Activated naive CD8-positive, alpha-beta T cell treated with anti-CD3 and anti-CD28 coated beads, Interleukin-2, amount 10 ng/mL, durations not matched to agents 7 days and 5 days (primary cell): ENCODE measurements around the gene LHFPL3. TPM values are rescaled to one million over a fixed set of nuclear protein-coding genes. Genes with fewer than 3 reads are reported as not detected.
"Not testable (repeated sequence)": the region's sequence is repeated elsewhere in the genome, so short reads cannot be mapped to it uniquely, and the experiment has no call there.

ENCODE experiments used
- ATAC-seq: fragments of 150-1000 bp; cut with Tn5 transposase; one replicate; pipeline ENCODE4 v1.10.0; 2021; ENCODE audit warnings: low read depth, moderate library complexity
- POLR2A ChIA-PET: fragments of 350-600 bp; sonication (Branson Sonifier 250); formaldehyde crosslinking; loops from one replicate; lab custom pipeline; 2021; ENCODE audit warnings: antibody characterized with exemption; lab: Charles Lee
- DNase-seq: peaks from one replicate; pipeline ENCODE4 v3.0.0; 2021
- H3K27ac Mint-ChIP-seq: one replicate; pipeline ENCODE4 v1.8.0; 2022; ENCODE audit warnings: mild to moderate bottlenecking, mixed read lengths
- H3K27me3 Mint-ChIP-seq: one replicate; pipeline ENCODE4 v1.8.0; 2022; ENCODE audit warnings: mild to moderate bottlenecking, moderate library complexity, mixed read lengths
- H3K36me3 Mint-ChIP-seq: one replicate; pipeline ENCODE4 v1.8.0; 2021; ENCODE audit warnings: mild to moderate bottlenecking, mixed read lengths
- H3K4me1 Mint-ChIP-seq: one replicate; pipeline ENCODE4 v1.8.0; 2021; ENCODE audit warnings: mixed read lengths
- H3K4me3 Mint-ChIP-seq: one replicate; pipeline ENCODE4 v1.8.0; 2022; ENCODE audit warnings: mild to moderate bottlenecking, moderate library complexity, mixed read lengths
- H3K9me3 Mint-ChIP-seq: one replicate; pipeline ENCODE4 v1.8.0; 2021; ENCODE audit warnings: mixed read lengths
- total RNA-seq, 2 experiments: library from RNA; stranded (reverse); gene quantifications; one replicate each; pipeline ENCODE4 v1.2.3, GENCODE V29; 2021

LHFPL3 gene
- total RNA-seq, 2 experiments from 2014 or later, result not detected

DNA sequence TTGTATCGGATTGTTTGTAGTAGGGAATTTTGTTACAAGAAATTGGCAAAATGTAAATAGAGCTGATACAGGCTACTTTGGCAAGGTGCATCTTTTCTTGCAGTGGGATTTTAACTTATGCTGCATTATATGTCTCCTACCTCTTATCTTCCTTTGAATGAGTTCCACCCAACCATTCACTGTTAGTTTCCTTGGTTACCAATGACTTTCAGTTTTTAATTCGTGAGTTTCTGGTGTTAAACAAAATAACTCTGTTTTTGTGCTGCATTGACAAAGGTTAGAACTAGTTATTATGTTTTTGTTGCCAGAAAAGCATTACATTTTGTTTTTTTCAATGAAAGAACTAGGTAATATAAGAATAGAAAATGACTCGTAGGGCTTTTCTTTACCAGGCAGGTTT lies 327.2 kb downstream of the LHFPL3 start:
- H3K36me3 Mint-ChIP-seq, result no peaks in the 10 kb centered on the region
- POLR2A ChIA-PET, result no interaction called here
- ATAC-seq, result no peak

DNA sequence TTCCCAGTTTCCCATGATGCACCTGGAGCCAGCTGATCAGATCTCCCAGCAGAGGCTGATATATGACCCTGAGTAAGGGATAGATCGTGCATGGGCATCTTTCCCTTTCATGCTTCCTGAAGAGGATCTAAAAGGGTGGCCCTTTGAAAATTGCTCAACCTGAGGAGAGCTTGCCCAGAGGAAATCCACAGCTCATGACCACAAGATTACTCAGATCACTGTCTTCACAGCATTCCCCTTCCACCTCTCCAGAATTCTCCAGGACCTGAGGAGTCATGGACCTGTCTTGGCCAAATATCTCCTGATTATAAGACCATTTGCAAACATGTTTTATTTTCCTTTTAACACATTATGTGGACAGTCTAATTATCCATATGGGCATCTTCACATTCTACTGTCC lies 328.1 kb downstream of the LHFPL3 start:
- no peak overlapping the region for H3K4me3 Mint-ChIP-seq
- peaks cover 2% of the 10 kb centered on the region for H3K27me3 Mint-ChIP-seq
- no peak overlapping the region for H3K27ac Mint-ChIP-seq
- H3K36me3 Mint-ChIP-seq, result no peaks in the 10 kb centered on the region
- H3K9me3 Mint-ChIP-seq, result no peaks in the 10 kb centered on the region
- DNase-seq (no peak), ATAC-seq (no peak)
- POLR2A ChIA-PET, result no interaction called here
- no peaks in the 10 kb centered on the region for H3K4me1 Mint-ChIP-seq

More for the DNA sequence above, 327.2 kb downstream of the LHFPL3 start:
- no peak for DNase-seq
- Mint-ChIP-seq H3K27me3 (peaks cover 2% of the 10 kb centered on the region), H3K27ac (no peak overlapping the region), H3K9me3 (no peaks in the 10 kb centered on the region), H3K4me3 (no peak overlapping the region), H3K4me1 (no peaks in the 10 kb centered on the region)

DNA sequence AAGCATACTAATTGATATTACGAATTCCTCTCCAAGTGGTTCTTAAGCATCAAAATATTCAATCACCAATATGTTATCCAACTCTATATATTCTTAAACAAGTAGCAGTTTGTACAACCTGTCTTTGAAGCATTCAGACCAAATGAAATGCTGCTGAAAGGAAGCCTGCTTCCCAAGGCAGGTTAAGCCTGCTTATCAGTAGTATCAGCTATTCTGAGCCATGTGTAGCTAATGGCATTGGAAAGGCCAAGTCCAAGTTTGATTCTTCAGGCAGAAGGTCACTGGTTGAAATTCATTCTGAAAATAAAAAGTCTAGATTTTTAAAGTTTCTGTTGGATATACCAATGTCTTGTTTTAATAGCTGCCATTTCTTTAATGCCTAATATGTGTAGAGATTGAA lies 328.7 kb downstream of the LHFPL3 start:
- Mint-ChIP-seq H3K9me3 (no peaks in the 10 kb centered on the region), H3K4me1 (no peaks in the 10 kb centered on the region), H3K27ac (no peak overlapping the region), H3K27me3 (peaks cover 2% of the 10 kb centered on the region), H3K36me3 (no peaks in the 10 kb centered on the region), H3K4me3 (no peak overlapping the region)
- POLR2A ChIA-PET, result no interaction called here
- no peak for DNase-seq
- ATAC-seq, result no peak

DNA sequence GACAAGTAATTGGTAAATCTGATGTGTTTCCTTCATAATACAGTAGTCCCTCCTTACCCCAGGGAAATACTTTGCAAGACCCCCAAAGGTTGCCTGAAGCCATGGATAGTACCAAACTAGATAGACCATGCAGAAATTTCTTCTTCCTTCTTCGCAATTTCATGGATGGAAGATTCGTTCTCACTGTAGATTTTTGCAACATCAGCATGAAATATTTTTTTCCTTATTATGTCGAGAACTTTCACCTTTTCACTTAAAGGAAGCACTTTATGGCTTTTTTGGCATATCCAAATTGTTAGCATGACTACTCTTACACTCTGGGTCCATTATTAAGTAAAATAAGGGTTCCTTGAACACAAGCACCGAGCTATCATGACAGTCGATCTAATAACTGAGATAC lies 333.2 kb downstream of the LHFPL3 start:
- Mint-ChIP-seq H3K4me3 (no peak overlapping the region), H3K9me3 (no peaks in the 10 kb centered on the region), H3K27ac (no peak overlapping the region), H3K27me3 (peaks cover 2% of the 10 kb centered on the region), H3K36me3 (no peaks in the 10 kb centered on the region), H3K4me1 (no peaks in the 10 kb centered on the region)
- POLR2A ChIA-PET, result no interaction called here
- ATAC-seq (no peak), DNase-seq (no peak)

DNA sequence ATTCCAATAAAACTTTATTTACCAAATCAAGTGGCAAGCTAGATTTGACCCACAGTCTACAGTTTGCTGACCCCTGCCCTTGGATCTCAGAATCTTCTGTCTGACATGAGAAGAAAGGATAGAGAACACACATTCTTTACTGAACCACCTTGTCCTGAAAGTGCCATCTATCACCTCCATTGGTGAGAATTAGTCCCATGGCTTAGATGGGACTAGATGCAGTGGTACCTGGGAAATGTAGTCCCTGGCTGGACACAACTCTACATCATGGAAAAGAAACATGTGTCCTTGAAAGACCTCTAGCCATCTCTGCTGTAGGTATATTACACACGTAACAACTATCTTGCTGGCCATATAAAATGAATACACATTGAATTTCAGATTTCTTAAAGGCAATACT lies 336.2 kb downstream of the LHFPL3 start:
- ATAC-seq (no peak), DNase-seq (no peak)
- H3K4me3 Mint-ChIP-seq, result no peak overlapping the region
- H3K27me3 Mint-ChIP-seq, result no peaks in the 10 kb centered on the region
- no peaks in the 10 kb centered on the region for H3K36me3 Mint-ChIP-seq
- H3K4me1 Mint-ChIP-seq, result no peaks in the 10 kb centered on the region
- POLR2A ChIA-PET, result no interaction called here
- no peak overlapping the region for H3K27ac Mint-ChIP-seq
- no peaks in the 10 kb centered on the region for H3K9me3 Mint-ChIP-seq

DNA sequence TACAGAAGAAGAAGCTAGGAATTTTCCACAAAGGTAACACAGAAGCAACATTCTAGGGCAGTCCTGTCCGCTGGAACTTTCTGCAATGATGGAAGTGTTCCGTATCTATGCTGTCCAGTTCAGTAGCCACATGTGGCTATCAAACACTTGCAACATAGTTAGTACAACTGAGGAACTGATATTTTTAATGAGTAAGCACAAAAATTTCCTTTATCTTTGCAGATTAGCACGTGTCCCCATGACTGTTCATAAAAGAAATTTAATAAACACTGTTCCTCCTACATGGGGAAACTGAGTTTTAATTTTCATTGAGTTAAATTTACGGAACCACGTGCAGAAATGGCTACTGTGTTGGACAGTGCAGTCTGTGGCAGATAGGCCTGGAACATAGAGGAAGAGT lies 349.2 kb downstream of the LHFPL3 start:
- no peak overlapping the region for H3K27ac Mint-ChIP-seq
- no peaks in the 10 kb centered on the region for H3K4me1 Mint-ChIP-seq
- ATAC-seq (no peak), DNase-seq (no peak)
- POLR2A ChIA-PET, result no interaction called here
- H3K4me3 Mint-ChIP-seq, result no peak overlapping the region
- peaks cover 2% of the 10 kb centered on the region for H3K27me3 Mint-ChIP-seq
- no peaks in the 10 kb centered on the region for H3K36me3 Mint-ChIP-seq
- no peaks in the 10 kb centered on the region for H3K9me3 Mint-ChIP-seq

DNA sequence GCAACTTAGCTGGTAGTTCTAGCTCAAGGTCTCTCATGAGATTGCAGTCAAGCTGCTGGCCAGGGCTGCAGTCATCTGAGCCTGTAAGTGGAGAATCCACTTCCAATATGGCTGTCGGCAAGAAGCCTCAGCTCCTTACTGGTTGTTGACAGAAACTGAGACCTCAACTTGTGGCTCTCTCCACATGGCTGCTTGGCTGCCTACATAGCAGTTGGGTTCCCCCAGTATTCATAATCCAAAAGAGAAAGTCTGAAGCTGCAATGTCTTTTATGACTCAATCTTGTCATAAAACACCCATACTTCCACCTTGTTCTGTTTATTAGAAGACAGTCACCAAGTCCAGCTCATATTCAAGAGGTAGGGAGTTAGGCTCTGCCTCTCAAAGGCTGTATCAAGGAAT lies 350.7 kb downstream of the LHFPL3 start:
- H3K9me3 Mint-ChIP-seq, result no peaks in the 10 kb centered on the region
- H3K4me3 Mint-ChIP-seq, result no peak overlapping the region
- H3K27ac Mint-ChIP-seq, result no peak overlapping the region
- H3K27me3 Mint-ChIP-seq, result peaks cover 2% of the 10 kb centered on the region
- no peak for DNase-seq
- ATAC-seq, result no peak
- no peaks in the 10 kb centered on the region for H3K36me3 Mint-ChIP-seq
- POLR2A ChIA-PET, result no interaction called here
- no peaks in the 10 kb centered on the region for H3K4me1 Mint-ChIP-seq

DNA sequence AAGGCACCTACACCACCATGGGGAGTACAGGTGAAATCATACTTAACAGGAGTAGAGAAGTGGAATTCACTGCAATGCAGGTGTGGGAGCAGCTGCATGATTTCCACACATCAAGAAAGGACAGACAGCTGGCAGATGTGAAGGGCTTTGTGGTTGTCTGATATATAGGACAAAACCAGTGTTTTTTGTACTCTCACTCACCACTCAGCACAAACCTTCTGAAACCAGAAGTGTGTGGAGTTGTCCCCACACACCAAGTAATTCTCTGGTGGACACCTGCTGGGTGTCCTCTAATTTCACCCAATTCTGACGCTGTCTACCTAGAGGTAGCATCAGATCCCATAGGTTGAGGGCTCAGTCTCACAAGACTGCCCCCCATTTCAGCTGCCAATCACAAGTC lies 357.9 kb downstream of the LHFPL3 start:
- Mint-ChIP-seq H3K4me1 (no peaks in the 10 kb centered on the region), H3K9me3 (no peaks in the 10 kb centered on the region), H3K36me3 (no peaks in the 10 kb centered on the region), H3K27me3 (no peaks in the 10 kb centered on the region), H3K27ac (no peak overlapping the region), H3K4me3 (no peak overlapping the region)
- ATAC-seq, result no peak
- DNase-seq, result no peak
- POLR2A ChIA-PET, result no interaction called here

DNA sequence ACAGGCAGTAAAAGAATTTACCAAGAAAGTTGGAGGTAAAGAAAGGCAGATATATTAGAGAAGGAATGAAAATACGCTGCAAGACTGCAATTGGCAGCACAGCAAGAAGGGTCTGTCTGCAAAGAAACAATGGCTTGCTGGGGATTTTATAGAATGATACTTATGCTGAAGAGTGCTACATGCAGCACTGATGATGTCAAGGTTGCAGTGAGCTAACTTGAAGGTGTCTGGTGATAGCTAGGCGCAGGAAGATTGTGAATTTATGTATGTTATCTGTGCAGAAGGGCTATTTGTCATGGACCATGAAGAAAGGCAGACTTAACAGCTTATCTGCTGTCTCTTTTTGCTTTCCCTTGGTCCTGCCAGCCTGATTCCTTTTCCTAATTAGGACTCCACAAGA lies 366.3 kb downstream of the LHFPL3 start:
- no peak for ATAC-seq

DNA sequence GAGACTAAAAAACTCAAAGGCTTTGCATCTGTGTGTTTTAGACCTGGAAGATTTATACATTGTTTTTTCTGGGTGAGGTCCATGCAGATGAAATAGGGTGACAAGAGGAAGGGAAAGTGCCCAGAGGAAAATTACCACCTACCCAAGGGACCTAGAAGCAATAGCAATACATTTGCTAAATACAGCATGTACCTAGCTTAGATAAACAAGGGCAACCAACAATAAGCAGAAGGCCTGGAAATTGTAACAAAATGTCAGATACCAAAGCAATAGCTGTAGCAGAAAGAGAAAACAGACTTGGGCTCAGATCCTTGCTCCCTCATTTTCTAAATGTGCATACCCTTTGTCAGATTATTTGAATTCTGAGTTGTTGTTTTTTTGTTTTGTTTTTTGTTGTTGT lies 367.2 kb downstream of the LHFPL3 start:
- H3K27me3 Mint-ChIP-seq, result no peaks in the 10 kb centered on the region
- no peaks in the 10 kb centered on the region for H3K9me3 Mint-ChIP-seq
- no peaks in the 10 kb centered on the region for H3K36me3 Mint-ChIP-seq
- POLR2A ChIA-PET, result no interaction called here
- H3K27ac Mint-ChIP-seq, result no peak overlapping the region
- no peak overlapping the region for H3K4me3 Mint-ChIP-seq
- ATAC-seq (no peak), DNase-seq (no peak)
- H3K4me1 Mint-ChIP-seq, result no peaks in the 10 kb centered on the region

More for the DNA sequence above, 366.3 kb downstream of the LHFPL3 start:
- POLR2A ChIA-PET, result no interaction called here
- H3K4me1 Mint-ChIP-seq, result no peaks in the 10 kb centered on the region
- H3K27ac Mint-ChIP-seq, result no peak overlapping the region
- no peak for DNase-seq
- no peaks in the 10 kb centered on the region for H3K27me3 Mint-ChIP-seq
- H3K36me3 Mint-ChIP-seq, result no peaks in the 10 kb centered on the region
- no peak overlapping the region for H3K4me3 Mint-ChIP-seq
- H3K9me3 Mint-ChIP-seq, result no peaks in the 10 kb centered on the region

DNA sequence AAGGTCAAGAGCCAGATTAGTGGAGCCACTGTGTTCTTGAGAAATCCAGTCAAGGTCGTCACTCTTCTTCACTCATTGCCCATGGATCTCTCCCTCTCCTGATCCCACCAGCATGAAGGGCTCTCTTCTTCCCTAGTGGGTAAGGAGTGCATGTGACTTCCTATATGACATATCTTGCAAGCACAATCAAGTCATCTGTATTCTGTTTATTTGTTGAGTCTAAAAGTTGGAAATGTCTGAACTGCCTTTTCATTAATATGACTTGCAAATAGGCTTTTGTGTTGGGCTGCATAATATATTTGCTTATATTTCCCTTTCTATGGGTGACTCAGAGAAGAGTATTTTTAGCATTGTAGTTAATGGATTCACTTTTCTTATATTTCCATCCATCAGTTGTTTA lies 371.9 kb downstream of the LHFPL3 start:
- Mint-ChIP-seq H3K9me3 (no peaks in the 10 kb centered on the region), H3K4me1 (no peaks in the 10 kb centered on the region), H3K27ac (no peak overlapping the region), H3K36me3 (no peaks in the 10 kb centered on the region), H3K27me3 (no peaks in the 10 kb centered on the region), H3K4me3 (no peak overlapping the region)
- POLR2A ChIA-PET, result no interaction called here
- ATAC-seq (no peak), DNase-seq (no peak)

DNA sequence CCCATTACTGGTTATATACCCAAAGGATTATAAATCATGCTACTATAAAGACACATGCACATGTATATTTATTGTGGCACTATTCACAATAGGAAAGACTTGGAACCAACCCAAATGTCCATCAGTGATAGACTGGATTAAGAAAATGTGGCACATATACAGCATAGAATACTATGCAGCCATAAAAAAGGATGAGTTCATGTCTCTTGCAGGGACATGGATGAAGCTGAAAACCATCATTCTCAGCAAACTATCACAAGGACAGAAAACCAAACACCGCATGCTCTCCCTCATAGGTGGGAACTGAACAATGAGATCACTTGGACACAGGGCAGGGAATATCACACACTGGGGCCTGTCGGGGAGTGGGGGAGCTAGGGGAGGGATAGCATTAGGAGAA lies 392.6 kb downstream of the LHFPL3 start:
- H3K4me3 Mint-ChIP-seq, ATAC-seq, H3K36me3 Mint-ChIP-seq: not testable (repeated sequence)

DNA sequence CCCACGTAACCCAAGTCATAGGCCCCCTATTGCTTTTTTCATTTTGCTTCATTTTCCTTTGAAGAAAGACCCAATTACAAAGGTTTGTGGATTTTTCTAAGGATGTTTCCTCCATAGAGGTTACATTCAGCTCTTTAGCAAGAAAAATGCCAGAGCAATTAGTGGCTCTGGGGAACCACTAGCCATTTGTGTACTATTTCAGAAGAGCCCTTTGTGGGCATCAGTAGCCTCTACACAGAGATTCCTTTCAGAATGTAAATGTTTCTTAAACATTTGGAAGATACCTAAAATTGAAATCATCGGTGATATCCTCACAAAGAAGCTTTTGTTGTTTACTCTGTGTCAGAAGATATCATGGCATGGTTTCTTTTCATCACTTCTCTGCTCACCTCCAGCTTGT lies 394.6 kb downstream of the LHFPL3 start:
- peaks cover 2% of the 10 kb centered on the region for H3K9me3 Mint-ChIP-seq
- DNase-seq (no peak), ATAC-seq (no peak)
- POLR2A ChIA-PET, result interaction anchor here (0.7 kb wide), 1 partner anchor 267 kb away, joined by 4 read pairs; no protein-coding TSS in a partner anchor
- no peaks in the 10 kb centered on the region for H3K36me3 Mint-ChIP-seq
- no peaks in the 10 kb centered on the region for H3K4me1 Mint-ChIP-seq
- no peak overlapping the region for H3K27ac Mint-ChIP-seq
- no peak overlapping the region for H3K4me3 Mint-ChIP-seq
- no peaks in the 10 kb centered on the region for H3K27me3 Mint-ChIP-seq

More for the DNA sequence above, 392.6 kb downstream of the LHFPL3 start:
- H3K4me1 Mint-ChIP-seq, POLR2A ChIA-PET, H3K27ac Mint-ChIP-seq, DNase-seq, H3K9me3 Mint-ChIP-seq, H3K27me3 Mint-ChIP-seq: not testable (repeated sequence)

DNA sequence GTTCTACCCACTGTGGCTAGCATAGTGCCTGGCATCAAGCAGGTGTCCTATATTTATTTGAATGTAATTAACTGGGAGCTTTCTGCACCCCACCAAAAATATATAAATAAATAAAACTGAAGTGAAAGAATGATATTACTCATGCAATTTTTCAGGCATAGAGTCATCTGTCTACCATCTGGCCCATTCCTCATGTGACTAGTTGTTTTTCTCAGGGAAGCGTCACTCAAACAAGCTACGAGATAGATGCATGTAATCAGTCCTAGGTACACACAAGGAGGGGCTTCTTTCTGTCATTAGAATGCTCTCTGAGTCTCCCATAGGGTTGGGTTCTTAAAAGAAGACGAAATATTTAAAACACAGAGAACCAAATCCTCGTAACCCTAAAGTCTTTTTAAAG lies 430.1 kb downstream of the LHFPL3 start:
- Mint-ChIP-seq H3K4me3 (no peak overlapping the region), H3K9me3 (peaks cover 2% of the 10 kb centered on the region), H3K4me1 (no peaks in the 10 kb centered on the region), H3K27ac (no peak overlapping the region), H3K27me3 (peaks cover 8% of the 10 kb centered on the region), H3K36me3 (peaks cover 1% of the 10 kb centered on the region)
- ATAC-seq (no peak), DNase-seq (no peak)
- POLR2A ChIA-PET, result no interaction called here

DNA sequence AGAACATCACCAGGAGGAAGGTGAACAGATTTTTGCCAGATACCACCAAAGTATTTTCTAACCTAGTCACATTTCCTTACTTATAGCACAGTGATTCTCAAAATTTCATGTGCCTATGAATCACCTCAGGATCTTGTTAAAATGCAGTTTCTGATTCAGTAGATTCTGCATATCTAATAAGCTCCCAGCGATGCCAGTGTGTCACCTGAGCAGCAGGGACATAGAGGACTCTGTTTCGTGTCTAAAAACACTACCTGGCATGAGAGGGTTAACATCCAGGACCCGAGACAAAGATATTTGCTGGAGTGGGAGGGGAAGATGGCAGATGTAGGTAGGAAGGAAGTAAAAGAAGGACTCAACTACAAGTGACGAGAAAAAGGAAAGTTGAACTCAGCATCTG lies 433.5 kb downstream of the LHFPL3 start:
- Mint-ChIP-seq H3K4me3 (no peak overlapping the region), H3K27ac (no peak overlapping the region), H3K4me1 (no peaks in the 10 kb centered on the region), H3K36me3 (no peaks in the 10 kb centered on the region), H3K27me3 (peaks cover 8% of the 10 kb centered on the region), H3K9me3 (no peaks in the 10 kb centered on the region)
- ATAC-seq (no peak), DNase-seq (no peak)
- POLR2A ChIA-PET, result no interaction called here
